CD4-positive, alpha-beta T cell (primary cell): ENCODE measurements around the gene TM9SF3. TPM values are rescaled to one million over a fixed set of nuclear protein-coding genes. Genes with fewer than 3 reads are reported as not detected.

Experiments
- ATAC-seq: fragments of 200-7000 bp; cut with Tn5 transposase; one replicate; pipeline ENCODE4 v1.10.0; 2022; ENCODE audit warnings: mild to moderate bottlenecking; ENCODE audit not compliant: poor library complexity
- CTCF ChIA-PET: fragments of 350-600 bp; sonication (Branson Sonifier 250); formaldehyde crosslinking; loops from one replicate; lab custom pipeline; 2021; ENCODE audit warnings: antibody characterized with exemption, inconsistent platforms; lab: Charles Lee
- POLR2A ChIA-PET: fragments of 350-600 bp; sonication (Branson Sonifier 250); formaldehyde crosslinking; loops from one replicate; lab custom pipeline; 2021; ENCODE audit warnings: antibody characterized with exemption, inconsistent platforms; lab: Charles Lee
- DNase-seq, 14 experiments: peaks; one replicate each; pipeline ENCODE4 v3.0.0-alpha.2; 2013 to 2020; ENCODE audit warnings: mixed read lengths in 2 of 14
- H3K27ac ChIP-seq, 2 donors: one replicate each; pipeline versions ENCODE4 v1.5.1 to v1.7.0; 2013; ENCODE audit warnings: low read length in 2 of 2, low read depth in 1 of 2, mild to moderate bottlenecking in 1 of 2
- H3K27me3 ChIP-seq, 2 experiments: 1 replicate in 1 of 2; 2 replicates in 1 of 2; pipeline versions ENCODE4 v1.6.1 to v1.7.0; 2013; ENCODE audit warnings: low read length in 2 of 2, control low read depth in 1 of 2, mild to moderate bottlenecking in 1 of 2, moderate library complexity in 1 of 2; ENCODE audit not compliant: insufficient read depth in 2 of 2, control insufficient read depth in 1 of 2
- H3K36me3 ChIP-seq: one replicate; pipeline ENCODE4 v1.6.1; 2013; ENCODE audit warnings: low read length, control low read depth; ENCODE audit not compliant: insufficient read depth
- H3K4me1 ChIP-seq: one replicate; pipeline ENCODE4 v1.6.1; 2013; ENCODE audit warnings: low read length, control low read depth; ENCODE audit not compliant: insufficient read depth
- H3K4me3 ChIP-seq: one replicate; pipeline ENCODE4 v1.5.1; 2013; ENCODE audit warnings: mild to moderate bottlenecking, low read length, moderate library complexity
- H3K9me3 ChIP-seq, 2 experiments: 1 replicate in 1 of 2; 2 replicates in 1 of 2; pipeline versions ENCODE4 v1.6.1 to v1.7.0; 2013; ENCODE audit warnings: low read length in 2 of 2, mild to moderate bottlenecking in 2 of 2, control low read depth in 1 of 2, moderate library complexity in 1 of 2; ENCODE audit not compliant: control insufficient read depth in 1 of 2, insufficient read depth in 1 of 2
- H3K27ac Mint-ChIP-seq: one replicate; pipeline ENCODE4 v1.8.0; 2020; ENCODE audit warnings: mixed read lengths
- H3K27me3 Mint-ChIP-seq: one replicate; pipeline ENCODE4 v1.8.0; 2021; ENCODE audit warnings: mixed read lengths
- H3K36me3 Mint-ChIP-seq: one replicate; pipeline ENCODE4 v1.8.0; 2021; ENCODE audit warnings: low read depth, mixed read lengths
- H3K4me1 Mint-ChIP-seq: one replicate; pipeline ENCODE4 v1.8.0; 2021; ENCODE audit warnings: low read depth, mixed read lengths
- H3K4me3 Mint-ChIP-seq: one replicate; pipeline ENCODE4 v1.8.0; 2020; ENCODE audit warnings: mild to moderate bottlenecking, mixed read lengths
- H3K9me3 Mint-ChIP-seq: one replicate; pipeline ENCODE4 v1.8.0; 2020; ENCODE audit warnings: mixed read lengths
- intact Hi-C, 2 experiments: fragments of 100-400 bp; cut with DNase I in 1 of 2; cut with micrococcal nuclease in 1 of 2; formaldehyde crosslinking; loops; one replicate each; pipeline versions ENCODE4 v1.15.1 to v1.9.0; 2023 to 2025; cut with DNase I, micrococcal nuclease
- total RNA-seq, 174 experiments: library from RNA in 2 of 174; stranded (reverse) in 2 of 174; gene quantifications; one replicate each; pipeline ENCODE4 v1.2.3 and lab custom pipeline; 2021 to 2026
- TF ChIP-seq, protein P1 (sequence below): fragments of 200-600 bp; IDR thresholded peaks from one replicate; pipeline ENCODE4 v1.8.0; 2022; ENCODE audit warnings: antibody characterized with exemption, mild to moderate bottlenecking

Gene TM9SF3
- total RNA-seq, 2 experiments from 2014 or later, result 92.4 to 92.7 TPM

GRCh38 chr10:96568402-96568801 lies 18.4 kb downstream of the TM9SF3 start:
- POLR2A ChIA-PET, result no interaction called here
- H3K9me3 Mint-ChIP-seq, result no peaks in the 10 kb centered on the region
- H3K27me3 ChIP-seq, result no peaks in the 10 kb centered on the region
- H3K36me3 ChIP-seq, result peaks cover 34% of the 10 kb centered on the region
- intact Hi-C loops, result no loop called here
- no peak for ATAC-seq
- H3K27me3 Mint-ChIP-seq, result no peaks in the 10 kb centered on the region
- CTCF ChIA-PET, result no interaction called here
- peaks cover 9% of the 10 kb centered on the region for H3K4me1 ChIP-seq
- H3K9me3 ChIP-seq, result no peaks in the 10 kb centered on the region
- peaks cover 94% of the 10 kb centered on the region for H3K36me3 Mint-ChIP-seq
- H3K4me1 Mint-ChIP-seq, result peaks cover 66% of the 10 kb centered on the region
- H3K27ac Mint-ChIP-seq, result no peak overlapping the region
- TF ChIP-seq, protein P1, sequence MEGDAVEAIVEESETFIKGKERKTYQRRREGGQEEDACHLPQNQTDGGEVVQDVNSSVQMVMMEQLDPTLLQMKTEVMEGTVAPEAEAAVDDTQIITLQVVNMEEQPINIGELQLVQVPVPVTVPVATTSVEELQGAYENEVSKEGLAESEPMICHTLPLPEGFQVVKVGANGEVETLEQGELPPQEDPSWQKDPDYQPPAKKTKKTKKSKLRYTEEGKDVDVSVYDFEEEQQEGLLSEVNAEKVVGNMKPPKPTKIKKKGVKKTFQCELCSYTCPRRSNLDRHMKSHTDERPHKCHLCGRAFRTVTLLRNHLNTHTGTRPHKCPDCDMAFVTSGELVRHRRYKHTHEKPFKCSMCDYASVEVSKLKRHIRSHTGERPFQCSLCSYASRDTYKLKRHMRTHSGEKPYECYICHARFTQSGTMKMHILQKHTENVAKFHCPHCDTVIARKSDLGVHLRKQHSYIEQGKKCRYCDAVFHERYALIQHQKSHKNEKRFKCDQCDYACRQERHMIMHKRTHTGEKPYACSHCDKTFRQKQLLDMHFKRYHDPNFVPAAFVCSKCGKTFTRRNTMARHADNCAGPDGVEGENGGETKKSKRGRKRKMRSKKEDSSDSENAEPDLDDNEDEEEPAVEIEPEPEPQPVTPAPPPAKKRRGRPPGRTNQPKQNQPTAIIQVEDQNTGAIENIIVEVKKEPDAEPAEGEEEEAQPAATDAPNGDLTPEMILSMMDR, result no peak
- H3K27ac ChIP-seq, result no peak overlapping the region
- H3K4me3 ChIP-seq, result no peak overlapping the region
- no peak for DNase-seq
- H3K4me3 Mint-ChIP-seq, result no peak overlapping the region

DNA sequence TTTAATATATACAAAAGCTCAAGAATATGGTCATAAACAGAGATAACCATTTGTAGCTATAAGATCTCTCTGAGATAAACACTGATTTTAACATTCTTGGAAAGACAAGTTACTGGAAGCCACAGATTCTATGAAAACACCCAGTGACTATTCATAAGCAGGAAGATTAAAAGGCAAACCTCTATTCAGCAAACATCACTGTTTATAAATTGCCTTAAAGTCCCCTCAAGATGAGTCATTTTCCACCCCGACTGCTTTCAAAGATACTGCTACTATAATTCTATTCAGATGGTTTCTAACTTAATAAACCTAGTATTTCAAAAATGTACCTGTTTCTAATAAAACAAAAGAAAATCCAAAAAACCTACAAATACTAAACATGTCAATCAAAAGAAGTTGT lies 21.0 kb downstream of the TM9SF3 start:
- peaks cover 93% of the 10 kb centered on the region for H3K36me3 Mint-ChIP-seq
- POLR2A ChIA-PET, result interaction anchor here (0.9 kb wide), 1 partner anchor 22 kb away, joined by 3 read pairs; no protein-coding TSS in a partner anchor
- Histone ChIP-seq H3K9me3 (no peaks in the 10 kb centered on the region), H3K36me3 (peaks cover 44% of the 10 kb centered on the region), H3K4me3 (no peak overlapping the region), H3K4me1 (peaks cover 9% of the 10 kb centered on the region), H3K27ac (no peak overlapping the region), H3K27me3 (no peaks in the 10 kb centered on the region)
- no peaks in the 10 kb centered on the region for H3K9me3 Mint-ChIP-seq
- CTCF ChIA-PET, result interaction anchor here (1.5 kb wide), 1 partner anchor 19 kb away, joined by 3 read pairs; no protein-coding TSS in a partner anchor
- H3K27ac Mint-ChIP-seq, result no peak overlapping the region
- intact Hi-C loops, result no loop called here
- no peak overlapping the region for H3K4me3 Mint-ChIP-seq
- peaks cover 42% of the 10 kb centered on the region for H3K4me1 Mint-ChIP-seq
- DNase-seq (no peak), ATAC-seq (no peak)
- H3K27me3 Mint-ChIP-seq, result no peaks in the 10 kb centered on the region
- TF ChIP-seq, protein P1, result no peak

DNA sequence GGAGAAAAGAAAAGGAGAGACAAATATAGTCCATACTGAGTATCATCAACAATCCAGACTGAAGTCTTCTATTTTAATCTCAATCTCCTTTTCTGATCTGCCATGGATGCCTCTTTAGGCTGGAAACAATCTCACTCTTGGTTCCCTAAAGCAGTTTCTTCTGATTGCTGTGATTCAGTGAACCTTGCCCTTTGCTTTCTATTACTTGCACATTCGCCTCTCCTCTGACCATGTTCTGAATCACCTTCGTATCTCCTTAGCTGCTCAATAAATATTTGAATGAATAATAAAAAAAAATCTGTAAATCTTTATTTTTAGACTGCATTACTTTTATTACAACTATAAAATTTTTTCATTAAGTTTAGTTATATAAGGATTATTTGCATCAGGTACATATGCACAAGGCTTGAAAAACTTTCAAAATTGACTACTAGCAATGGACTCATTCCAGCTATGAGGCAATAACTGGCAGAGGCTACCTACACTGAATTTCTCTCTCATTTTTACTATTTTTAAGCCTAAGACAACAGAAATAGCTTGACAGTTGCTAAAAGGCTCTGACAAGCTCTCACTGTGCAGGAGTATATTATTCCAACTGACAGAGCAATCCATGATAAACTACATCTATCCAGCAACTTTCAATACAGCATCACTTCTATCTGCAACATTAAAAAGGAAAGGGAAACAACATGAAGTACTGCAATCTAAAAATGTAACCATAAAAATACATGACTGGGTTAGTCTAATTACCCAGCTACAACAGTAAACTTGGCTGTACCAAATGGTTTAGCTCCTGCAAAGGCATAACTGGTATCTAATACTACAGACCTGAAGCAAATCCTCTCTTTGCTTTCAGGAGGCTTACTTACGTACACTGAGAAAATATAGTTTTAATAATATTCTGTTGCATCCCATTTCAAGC lies 25.6 kb downstream of the TM9SF3 start:
- Mint-ChIP-seq H3K36me3 (peaks cover 73% of the 10 kb centered on the region), H3K27ac (no peak overlapping the region), H3K9me3 (no peaks in the 10 kb centered on the region), H3K27me3 (no peaks in the 10 kb centered on the region), H3K4me1 (peaks cover 5% of the 10 kb centered on the region), H3K4me3 (no peak overlapping the region)
- no peak overlapping the region for H3K4me3 ChIP-seq
- POLR2A ChIA-PET, result interaction anchor here (0.7 kb wide), 1 partner anchor 26 kb away, joined by 3 read pairs; no protein-coding TSS in a partner anchor
- peaks cover 62% of the 10 kb centered on the region for H3K36me3 ChIP-seq
- intact Hi-C loops, result no loop called here
- H3K27ac ChIP-seq, result no peak overlapping the region
- TF ChIP-seq, protein P1, result no peak
- no peaks in the 10 kb centered on the region for H3K4me1 ChIP-seq
- ATAC-seq (no peak), DNase-seq (no peak)
- H3K9me3 ChIP-seq, result no peaks in the 10 kb centered on the region
- H3K27me3 ChIP-seq, result no peaks in the 10 kb centered on the region
- CTCF ChIA-PET, result no interaction called here
